SKM-1 treated with dmso at 0.1 percent for 144 hours (cell line): ENCODE data around the gene EML5.
"Not testable (repeated sequence)": the region's sequence is repeated elsewhere in the genome, so short reads cannot be mapped to it uniquely, and the experiment has no call there.

ENCODE experiments used
- DNase-seq: peaks from one replicate; lab custom pipeline; 2025; ENCODE audit not compliant: unreplicated experiment; lab: John Stamatoyannopoulos, UW

The EML5 gene

DNA sequence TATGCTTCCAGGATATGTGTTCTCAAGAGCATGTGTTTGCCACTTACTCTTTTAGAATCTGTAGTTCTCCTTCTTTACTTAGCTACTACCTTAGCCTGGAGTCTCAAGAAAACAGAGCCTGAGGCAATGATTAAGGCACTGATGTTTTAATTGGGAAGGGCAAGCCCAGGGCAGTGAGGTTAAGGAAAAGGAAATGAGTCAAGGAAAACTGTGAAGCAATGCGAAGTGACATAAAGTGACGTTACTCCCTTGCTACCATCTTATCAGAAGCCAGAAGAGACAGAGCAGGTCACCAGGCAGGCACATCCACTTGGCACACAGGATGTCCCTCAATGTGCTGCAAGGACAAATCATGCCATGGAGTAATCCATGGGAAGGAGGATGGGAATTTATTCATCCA, 11.3 kb upstream of the EML5 start:
- no peak for DNase-seq

DNA sequence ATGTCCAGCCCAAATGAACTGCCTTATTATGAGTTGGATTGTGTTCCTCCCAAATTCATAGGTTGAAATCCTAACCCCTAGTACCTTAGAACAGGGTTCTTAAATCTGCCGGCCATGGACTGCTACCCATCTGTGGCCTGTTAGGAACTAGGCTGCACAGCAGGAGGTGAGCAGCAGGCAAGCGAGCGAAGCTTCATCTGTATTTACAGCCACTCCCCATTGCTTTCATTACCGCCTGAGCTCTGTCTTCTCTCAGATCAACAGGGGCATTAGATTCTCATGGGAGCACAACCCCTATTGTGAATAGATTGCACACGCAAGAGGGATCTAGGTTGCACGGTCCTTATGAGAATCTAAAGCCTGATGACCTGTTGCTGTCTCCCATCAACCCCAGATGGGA, 9.8 kb upstream of the EML5 start:
- no peak for DNase-seq

DNA sequence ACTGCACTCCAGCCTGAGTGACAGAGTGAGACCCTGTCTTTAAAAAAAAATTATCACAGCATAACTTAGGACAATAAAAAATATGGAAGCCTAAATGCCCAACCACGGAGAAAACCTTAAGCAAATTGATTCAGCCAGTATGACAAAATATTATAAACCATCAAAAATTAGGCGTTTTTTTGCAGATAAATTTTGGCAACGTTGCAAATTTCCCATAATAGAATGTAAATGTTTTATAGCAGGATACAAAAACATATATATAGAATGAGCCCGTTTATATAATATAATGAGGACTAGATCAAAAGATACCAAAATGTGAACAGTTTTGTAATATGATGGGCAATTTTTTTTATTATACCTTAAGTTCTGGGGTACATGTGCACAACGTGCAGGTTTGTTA, 6.8 kb upstream of the EML5 start:
- DNase-seq = no peak

DNA sequence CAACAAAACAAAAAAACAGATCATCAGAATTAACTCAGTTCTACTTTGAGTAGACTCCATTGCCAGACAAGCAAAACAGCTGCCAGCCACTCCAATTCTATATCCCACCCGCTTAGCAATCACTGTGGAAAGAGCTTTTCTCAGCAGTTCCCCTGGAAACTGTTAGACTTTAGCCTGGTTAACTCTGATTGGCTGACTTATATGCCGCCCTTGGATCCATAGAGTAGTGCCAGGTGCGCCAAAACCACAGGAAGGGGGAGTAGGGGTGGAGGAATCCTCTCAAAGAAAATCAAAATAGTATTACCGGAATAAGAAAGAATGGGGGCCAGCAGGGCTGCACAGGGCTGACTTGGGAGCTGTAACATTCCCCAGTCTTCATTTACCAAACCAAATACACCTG, 5.4 kb upstream of the EML5 start:
- DNase-seq = no peak

DNA sequence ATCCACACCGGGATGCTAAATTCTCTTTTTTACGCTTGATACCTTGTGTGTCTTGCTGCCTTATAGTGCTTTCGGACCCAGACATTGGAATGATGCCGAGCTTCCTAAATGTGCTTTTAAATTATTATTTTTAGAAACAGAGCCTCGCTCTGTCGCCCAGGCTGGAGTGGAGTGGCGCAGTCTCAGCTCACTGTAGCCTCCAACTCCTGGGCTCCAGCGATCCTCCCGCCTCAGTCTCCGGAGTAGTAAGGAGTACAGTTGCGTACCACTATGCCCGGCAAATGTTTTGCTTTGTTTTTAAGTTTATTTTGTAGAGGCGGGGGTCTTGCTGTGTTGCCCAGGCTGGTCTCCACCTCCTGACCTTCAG, 489 bp upstream of the EML5 start:
- DNase-seq = no peak

DNA sequence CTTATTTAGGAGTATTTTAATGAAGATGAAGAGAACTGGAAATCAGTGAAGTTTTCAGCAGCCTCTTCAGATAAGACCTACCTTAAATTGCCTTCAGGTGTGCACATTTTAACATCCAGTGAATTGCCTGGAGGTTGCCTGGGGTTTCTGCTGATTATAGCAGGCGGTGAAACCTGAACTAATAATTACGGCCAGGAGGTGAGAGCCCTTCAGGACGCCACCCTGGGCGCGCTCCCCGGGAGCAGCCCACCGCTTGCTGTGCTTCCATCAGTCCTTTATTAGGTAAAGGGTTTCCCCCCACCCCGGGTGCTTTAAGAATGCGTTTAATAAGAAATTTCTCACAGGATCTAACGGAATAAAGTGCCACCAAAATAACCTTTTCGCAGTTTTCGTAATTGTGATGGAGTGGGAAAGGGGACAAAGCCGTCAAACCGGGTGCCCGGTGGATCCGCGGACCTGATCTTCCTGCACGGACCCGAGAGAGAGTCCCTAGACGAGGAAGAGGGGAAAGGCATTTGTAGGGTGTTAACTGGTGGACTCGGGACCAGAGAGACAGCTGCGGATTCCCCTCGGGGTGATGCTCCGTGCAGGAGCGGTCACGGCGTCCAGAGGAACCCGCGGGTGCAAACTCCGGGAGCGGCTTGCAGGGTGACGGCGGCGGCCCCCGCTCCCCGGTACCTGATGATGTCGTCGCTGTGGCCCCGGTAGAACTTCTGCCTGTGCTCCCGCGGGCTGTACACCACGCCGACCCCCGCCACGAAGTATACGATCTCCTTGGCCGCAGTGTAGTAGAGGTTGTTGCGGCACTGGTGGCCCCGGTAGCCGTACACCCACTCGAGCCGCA, 902 bp downstream of the EML5 start:
- no peak for DNase-seq

DNA sequence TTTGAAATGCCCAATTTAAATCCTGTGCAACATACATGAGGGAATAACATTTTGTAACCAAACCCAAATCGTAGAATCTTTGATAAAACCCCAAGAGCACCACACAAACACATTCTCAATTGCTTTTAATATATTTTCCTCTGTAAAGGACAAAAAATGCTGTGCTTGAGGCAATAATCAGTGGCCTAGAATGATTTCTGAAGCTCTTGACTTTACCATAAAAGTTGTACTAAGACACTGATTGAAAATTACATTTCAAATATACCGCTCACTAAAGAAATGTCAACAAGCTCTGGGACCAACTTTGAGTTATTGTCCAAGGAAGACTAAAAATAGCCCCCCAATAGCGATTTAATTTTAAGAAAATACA, 1.5 kb downstream of the EML5 start:
- DNase-seq = no peak

DNA sequence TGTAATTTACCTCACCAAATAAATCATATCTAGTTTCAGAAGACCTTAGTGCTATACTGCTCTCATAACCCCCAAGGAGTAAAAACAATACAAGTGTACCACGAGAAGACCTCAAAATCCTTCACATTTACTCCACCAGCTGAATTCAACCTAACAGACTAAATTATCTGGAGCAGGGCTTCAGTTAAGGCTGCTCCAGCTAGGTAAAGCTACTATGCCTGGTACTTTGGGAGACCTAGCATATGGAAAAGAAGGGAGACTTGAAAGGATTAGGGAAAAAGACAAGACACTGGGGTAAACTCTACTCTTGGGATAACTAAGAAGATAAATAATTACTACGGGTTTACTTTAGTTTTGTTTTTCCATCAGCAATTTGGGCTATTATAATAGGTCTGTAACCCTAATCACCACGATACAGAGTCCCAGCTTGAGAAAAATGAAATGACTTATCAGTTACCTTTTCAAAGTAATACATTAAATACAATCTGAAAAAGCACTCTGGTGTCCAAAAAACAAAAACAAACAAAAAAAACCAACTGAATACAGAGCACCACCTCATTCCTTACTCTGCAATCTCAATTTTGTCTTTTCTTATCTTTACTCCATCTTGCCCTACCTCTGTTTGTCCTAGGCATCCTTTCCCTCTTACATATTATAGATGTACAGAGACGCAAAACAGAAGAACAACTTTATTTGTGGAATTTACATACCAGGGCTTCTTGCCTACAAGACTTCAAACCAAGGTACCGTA, 2.1 kb downstream of the EML5 start:
- no peak for DNase-seq

DNA sequence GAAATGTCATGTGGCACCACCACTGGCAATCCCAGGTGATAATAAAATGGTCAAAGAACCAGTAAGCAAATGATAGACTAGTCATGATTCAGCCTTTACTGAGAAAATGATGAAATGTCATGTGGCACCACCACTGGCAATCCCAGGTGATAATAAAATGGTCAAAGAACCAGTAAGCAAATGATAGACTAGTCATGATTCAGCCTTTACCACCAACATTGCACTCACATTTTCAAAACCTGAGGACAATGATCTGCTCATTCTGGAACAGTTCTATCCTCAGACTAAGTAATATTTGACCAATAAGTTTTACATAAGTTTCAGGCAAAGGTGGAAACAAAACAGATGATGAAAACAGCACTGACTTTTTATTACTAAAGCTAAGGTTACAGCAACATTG, 3.2 kb downstream of the EML5 start:
- not testable (repeated sequence) for DNase-seq

DNA sequence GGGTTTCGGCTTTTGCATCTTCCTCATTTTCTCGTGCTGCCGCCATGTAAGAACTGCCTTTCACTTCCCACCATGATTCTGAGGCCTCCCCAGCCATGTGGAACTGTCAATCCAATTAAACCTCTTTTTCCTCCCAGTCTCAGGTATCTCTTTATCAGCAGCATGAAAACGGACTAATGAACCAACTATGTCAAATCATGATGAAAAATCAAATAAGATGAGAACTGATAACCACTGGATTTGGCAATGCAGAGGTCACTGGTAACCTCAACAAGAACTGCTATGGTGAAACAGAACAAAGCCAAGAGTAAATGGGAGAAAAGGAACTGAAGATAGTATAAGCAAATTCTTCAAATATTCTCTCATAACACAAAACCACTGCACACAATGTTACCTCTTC, 6.0 kb downstream of the EML5 start:
- DNase-seq = no peak

DNA sequence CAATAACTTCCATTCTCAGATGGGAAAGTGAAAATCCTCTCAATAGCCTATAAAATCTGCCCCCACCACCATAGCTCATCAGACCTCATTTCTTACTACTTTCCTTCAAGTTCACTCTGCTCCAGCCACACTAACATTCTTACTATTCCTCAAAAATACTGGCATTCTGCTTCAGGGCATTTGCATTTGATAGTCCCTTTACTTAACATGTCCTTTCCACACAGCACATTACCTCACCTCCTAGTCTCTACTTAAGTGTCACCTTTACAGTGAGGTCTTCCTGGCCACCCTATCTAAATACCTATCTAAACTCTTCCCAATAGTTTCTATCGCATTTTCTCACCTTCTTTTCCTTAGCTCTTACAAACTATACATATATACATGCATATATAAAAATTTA, 6.8 kb downstream of the EML5 start:
- DNase-seq = no peak

DNA sequence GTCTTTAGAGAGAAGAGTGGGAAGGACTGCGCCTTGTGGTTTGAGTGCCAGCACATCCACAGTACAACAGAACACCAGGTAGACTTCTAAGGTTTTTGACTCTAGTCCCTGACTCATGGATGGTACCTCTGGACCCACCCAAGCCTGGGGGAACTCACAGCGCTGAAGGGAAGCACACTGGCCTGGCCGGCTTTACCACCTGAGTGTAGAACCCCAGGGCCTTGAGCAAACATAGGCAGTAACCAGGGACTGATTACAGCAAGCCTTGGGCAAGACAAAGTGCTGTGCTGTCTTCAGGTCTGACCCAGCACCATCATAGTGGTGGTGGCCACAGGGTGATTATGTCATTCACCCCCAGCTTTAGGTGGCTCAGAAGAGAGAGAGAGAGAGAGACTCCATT, 17.2 kb downstream of the EML5 start:
- no peak for DNase-seq

DNA sequence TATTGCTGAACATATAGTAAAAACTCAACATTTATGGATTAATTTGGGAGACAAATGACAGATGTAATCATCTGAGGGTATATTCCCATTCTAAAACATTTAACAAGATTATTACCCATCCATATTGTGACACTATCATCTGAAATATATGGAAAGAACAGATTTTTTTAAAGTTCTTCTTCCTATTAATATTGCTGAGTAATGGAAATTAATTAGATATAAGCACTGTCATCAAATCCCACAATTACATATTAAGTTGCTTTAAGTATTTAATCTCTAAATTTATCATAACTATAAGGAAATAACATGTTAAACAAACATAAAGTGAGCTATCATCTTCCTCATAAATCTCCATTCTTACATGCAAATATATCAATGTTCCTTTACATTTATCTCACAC, 22.0 kb downstream of the EML5 start:
- DNase-seq = no peak

DNA sequence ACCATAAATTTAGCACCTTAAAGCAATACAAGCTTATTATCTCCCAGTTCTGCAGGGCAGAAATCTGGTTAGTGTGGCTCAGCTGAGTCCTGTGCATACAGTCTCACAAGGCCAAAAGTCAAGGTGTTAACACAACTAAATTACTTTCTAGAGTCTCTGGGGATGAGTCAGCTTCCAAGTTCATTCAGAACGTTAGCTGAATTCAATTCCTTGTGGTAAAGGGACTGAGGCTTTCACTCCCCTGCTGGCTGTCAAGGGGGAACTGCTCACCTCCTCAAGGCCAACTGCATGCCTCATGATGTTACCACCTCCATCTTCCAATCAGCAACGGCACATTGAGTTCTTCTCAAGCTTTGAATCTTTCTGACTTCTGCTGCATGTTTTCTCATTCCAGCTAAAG, 27.6 kb downstream of the EML5 start:
- no peak for DNase-seq

DNA sequence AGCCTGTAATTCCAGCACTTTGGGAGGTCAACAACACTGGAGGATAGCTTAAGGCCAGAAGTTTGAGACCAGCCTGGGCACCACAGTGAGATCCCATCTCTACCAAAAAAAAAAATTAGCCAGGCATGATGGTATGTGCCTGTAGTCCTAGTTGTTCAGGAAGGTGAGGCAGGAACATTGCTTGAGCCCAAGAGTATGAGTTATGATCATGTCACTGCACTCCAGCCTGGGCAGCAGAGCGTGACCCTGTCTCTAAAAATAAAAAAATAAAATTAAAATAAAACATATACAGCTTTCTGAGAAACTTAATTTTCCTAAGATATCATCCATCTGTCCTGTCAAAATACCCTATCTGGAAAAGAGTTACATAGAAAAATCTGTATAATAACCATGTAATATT, 38.9 kb downstream of the EML5 start:
- DNase-seq = no peak

DNA sequence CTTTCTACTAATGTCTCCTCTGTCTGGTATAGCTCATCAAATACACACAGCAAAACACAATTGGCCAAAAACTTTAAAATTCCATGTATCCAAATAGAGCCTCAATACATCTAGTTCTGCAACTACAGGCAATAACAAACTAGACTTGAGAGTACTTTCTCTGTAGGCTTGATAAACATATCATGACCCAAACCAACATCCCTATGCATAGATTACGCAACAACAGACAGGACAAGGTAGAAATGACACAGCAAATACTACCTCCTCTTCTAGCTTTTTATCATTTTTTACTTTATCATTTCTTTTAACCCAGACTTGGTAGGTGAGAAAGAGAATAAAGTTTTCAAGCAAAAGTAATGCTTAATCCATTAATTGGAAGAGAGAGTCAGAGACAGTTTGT, 41.8 kb downstream of the EML5 start:
- no peak for DNase-seq

DNA sequence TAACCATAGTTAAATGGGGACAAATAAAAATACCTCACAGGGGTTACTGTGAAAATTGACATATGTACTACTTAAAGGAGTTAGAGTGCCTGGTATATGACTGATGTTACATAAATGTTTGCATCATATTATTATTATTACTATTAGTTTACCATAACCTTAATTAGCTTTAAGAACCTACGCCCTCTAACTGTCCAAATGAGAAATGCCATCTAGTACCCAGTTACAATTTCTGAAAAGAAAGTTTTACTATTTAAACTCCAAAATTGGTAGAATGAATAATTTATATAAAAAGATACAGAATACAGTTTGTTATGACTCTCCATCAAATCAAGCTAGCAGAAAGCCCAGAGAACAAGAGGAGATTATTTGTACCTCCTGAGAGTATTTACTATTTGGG, 42.3 kb downstream of the EML5 start:
- no peak for DNase-seq

DNA sequence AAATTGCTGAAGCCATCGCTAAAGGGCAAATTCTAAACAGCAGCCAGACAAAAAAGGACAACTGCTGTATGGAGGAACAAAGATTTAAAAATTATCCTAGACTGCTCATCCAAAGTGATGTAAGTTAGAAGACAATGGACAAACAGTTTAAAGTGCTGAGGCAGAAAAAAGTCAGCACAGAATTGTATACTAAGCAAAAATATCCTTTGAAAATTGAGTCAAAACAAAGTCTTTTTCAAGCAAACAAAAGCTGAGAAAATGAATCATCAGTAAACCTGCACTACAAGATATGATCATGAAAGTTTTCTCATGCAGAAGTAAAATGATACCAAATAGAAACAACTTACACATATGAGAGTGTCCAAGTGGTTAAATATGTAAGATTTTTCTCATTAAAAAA, 43.6 kb downstream of the EML5 start:
- DNase-seq = no peak

DNA sequence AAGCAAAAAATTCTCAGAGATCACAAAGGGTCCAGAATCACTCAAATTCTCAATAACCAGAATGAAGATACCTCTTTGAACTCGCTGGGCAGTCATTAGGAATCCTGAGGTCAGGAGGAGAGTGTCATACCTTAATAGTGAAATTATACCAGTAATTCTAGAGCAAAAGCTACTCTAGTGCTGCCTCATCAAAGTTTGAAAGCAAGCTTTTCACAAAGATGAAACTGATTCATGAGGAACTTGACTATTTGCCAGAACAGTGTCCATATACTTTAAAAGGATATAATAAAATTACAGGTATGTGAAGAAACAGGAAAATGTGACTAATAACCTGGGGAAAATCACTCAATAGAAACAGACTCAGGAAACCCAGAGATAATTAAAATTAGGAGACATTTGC, 44.5 kb downstream of the EML5 start:
- DNase-seq = no peak

DNA sequence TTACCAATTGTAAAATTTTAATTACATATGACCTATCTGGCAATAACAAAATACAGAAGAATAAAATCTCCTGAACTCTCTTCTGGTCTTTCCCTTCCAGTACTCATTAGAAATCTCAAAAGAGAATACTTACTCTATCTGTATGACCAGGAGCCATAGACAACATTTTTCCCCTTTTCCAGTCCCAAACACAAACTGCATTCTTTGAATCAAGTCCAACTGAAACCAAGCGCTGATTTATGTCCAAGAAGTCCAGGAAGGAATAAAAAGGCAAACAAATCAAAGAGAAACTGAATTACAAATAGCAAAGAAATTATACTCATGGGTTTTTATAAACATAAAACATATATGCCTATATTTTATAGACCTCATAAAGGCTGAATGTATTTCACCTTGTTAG, 46.7 kb downstream of the EML5 start:
- no peak for DNase-seq

DNA sequence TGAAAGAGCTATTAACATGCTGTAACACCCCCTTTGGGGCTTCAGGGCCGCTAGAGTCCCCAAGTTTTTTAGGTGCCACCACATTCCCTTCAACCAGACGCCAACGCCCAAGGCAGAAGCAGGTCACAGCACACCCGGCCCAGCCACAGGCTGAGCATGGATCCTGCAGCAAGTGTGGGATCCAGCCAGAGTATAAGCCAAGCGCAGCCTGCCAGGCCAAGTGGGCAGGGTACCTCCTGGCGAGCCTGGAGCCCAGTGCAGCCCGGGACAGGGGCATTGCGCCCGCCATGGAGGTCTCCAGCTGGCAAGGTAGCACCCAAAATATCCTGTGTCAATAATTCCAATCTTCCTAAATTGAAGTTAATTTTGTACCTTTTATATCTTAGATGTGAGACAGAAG, 55.5 kb downstream of the EML5 start:
- DNase-seq = no peak

DNA sequence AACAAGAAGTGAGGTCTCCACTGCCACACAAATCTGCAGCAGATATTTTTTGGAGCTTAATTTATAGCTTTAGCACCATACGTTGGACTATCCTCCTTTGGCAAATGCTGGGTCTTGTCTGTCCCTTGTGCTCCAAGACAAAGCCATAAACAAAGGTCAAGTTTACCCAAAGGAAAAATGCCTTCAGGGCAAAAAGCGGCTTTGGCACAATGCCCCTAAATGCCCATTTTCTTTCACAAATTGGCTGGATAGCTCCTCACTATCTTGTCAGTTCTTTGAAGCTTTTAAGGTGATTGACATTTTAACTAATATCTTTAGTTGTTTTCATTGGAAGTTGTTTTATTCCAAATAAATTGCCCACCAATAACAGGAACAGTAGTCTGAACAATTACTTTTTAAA, 59.6 kb downstream of the EML5 start:
- DNase-seq = no peak

DNA sequence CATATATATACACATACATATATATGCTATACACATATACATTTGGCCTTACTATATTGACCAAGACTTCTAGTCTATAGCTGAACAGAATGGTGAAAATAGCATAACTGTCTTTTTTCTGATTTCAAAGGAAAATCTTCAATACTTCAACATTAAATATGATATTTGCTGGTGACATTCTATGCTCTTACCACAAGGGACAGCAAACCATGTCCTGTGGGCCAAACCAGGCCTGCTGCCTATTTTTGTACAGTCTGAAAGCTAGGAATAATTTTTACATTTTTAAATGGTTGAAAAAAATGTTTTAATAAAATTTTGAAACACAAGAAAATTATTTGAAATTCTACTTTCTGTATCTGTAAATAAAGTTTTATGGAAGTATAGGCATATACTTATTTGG, 63.6 kb downstream of the EML5 start:
- no peak for DNase-seq
